ENCODE data around the gene TERT. TPM values are rescaled to one million over a fixed set of nuclear protein-coding genes. Genes with fewer than 3 reads are reported as not detected.
A peak's percentile ranks its signal among the peaks of the same experiment; 100 is the strongest.

Gene TERT
- total and polyA plus RNA-seq, 2 of the 13 experiments (the other 11 are each of a cell fraction or from before 2014, with no cell fraction given), result 4.3 to 5.9 TPM

DNA sequence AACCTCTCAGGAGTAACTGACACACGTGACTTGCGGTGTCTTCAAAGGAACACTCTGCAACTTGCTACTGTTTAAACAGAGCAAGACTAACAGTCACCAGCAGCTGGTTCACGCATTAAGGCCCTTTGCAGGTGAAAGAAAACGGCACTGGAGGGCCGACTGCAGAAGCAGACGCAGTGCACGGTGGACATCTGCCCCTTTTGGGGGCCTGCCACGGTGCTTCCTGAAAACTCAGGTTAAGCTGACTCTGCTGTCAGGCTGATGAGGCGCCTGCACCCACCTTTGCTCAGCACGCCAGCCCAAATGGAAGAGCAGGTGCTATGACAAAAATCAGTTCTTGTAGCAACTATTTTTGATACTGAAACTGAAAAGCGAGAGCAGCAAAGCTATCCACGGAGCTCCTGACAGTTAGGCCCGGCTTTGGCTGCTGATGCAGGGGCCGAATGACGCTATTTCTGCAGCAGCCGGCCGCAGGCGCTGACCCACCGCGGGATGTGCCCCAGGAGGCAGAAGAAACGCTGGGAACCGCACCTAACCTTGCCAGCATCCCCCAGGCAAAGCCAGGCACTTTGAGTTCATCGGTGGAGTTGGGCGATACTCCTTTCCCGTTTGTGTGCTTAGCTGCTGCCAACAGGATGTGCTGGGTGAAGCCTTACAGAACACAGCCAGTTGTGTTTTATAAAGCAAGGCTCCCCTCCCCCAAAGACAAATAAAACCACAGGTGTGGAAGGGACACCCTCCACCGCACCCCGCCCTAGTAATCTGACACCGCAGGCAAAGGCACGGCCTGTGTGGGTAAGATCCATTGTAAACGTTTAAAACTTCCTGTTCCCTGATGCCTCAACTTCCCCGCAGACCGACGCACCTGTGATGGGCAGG, 21.1 kb upstream of the TERT start (continued):
- TF ChIP-seq ZNF501 (CRISPR knock-in tag; IDR thresholded peaks at IDR 0.05) (peak; percentile 28; the same call in 1 of the 2 replicates), ZMYM2 (CRISPR knock-in tag; IDR thresholded peaks at IDR 0.05) (no peak), ZNF354B (CRISPR knock-in tag; IDR thresholded peaks at IDR 0.05) (no peak), ONECUT2 (CRISPR knock-in tag; IDR thresholded peaks at IDR 0.05) (no peak), NPAS2 (CRISPR knock-in tag; IDR thresholded peaks at IDR 0.05; ENCODE audit: borderline replicate concordance) (no peak), HDAC2 (CRISPR knock-in tag; IDR thresholded peaks at IDR 0.05) (peak; percentile 39; the same call in 1 of the 2 replicates), ZNF468 (CRISPR knock-in tag; IDR thresholded peaks at IDR 0.05) (no peak), ZNF816 (CRISPR knock-in tag; IDR thresholded peaks at IDR 0.05; ENCODE audit: borderline replicate concordance) (no peak), SNRNP70 (IDR thresholded peaks at IDR 0.05; ENCODE audit: low read depth, low read length) (no peak), RXRA (CRISPR knock-in tag; IDR thresholded peaks at IDR 0.05) (peak; percentile 33)
- TF ChIP-seq, protein P1, sequence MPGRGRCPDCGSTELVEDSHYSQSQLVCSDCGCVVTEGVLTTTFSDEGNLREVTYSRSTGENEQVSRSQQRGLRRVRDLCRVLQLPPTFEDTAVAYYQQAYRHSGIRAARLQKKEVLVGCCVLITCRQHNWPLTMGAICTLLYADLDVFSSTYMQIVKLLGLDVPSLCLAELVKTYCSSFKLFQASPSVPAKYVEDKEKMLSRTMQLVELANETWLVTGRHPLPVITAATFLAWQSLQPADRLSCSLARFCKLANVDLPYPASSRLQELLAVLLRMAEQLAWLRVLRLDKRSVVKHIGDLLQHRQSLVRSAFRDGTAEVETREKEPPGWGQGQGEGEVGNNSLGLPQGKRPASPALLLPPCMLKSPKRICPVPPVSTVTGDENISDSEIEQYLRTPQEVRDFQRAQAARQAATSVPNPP (CRISPR knock-in tag; IDR thresholded peaks at IDR 0.05), result no peak
- TF ChIP-seq, protein P2, sequence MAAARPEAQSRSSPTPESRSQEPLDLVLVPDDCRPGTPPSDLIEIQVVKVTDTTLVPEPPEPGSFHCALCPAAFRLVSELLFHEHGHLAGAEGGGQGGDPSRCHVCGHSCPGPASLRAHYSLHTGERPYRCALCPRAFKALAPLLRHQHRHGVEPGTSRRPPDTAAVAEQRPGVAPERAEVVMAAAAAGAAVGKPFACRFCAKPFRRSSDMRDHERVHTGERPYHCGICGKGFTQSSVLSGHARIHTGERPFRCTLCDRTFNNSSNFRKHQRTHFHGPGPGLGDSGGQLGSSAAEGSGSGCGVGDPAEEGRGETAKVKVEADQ (CRISPR knock-in tag; IDR thresholded peaks at IDR 0.05; ENCODE audit: borderline replicate concordance), result no peak
- TF ChIP-seq, protein P3, sequence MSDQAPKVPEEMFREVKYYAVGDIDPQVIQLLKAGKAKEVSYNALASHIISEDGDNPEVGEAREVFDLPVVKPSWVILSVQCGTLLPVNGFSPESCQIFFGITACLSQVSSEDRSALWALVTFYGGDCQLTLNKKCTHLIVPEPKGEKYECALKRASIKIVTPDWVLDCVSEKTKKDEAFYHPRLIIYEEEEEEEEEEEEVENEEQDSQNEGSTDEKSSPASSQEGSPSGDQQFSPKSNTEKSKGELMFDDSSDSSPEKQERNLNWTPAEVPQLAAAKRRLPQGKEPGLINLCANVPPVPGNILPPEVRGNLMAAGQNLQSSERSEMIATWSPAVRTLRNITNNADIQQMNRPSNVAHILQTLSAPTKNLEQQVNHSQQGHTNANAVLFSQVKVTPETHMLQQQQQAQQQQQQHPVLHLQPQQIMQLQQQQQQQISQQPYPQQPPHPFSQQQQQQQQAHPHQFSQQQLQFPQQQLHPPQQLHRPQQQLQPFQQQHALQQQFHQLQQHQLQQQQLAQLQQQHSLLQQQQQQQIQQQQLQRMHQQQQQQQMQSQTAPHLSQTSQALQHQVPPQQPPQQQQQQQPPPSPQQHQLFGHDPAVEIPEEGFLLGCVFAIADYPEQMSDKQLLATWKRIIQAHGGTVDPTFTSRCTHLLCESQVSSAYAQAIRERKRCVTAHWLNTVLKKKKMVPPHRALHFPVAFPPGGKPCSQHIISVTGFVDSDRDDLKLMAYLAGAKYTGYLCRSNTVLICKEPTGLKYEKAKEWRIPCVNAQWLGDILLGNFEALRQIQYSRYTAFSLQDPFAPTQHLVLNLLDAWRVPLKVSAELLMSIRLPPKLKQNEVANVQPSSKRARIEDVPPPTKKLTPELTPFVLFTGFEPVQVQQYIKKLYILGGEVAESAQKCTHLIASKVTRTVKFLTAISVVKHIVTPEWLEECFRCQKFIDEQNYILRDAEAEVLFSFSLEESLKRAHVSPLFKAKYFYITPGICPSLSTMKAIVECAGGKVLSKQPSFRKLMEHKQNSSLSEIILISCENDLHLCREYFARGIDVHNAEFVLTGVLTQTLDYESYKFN (CRISPR knock-in tag; conservative IDR thresholded peaks at IDR 0.05), result peak; percentile 39; the same call in 1 of the 2 replicates
- TF ChIP-seq, protein P4, sequence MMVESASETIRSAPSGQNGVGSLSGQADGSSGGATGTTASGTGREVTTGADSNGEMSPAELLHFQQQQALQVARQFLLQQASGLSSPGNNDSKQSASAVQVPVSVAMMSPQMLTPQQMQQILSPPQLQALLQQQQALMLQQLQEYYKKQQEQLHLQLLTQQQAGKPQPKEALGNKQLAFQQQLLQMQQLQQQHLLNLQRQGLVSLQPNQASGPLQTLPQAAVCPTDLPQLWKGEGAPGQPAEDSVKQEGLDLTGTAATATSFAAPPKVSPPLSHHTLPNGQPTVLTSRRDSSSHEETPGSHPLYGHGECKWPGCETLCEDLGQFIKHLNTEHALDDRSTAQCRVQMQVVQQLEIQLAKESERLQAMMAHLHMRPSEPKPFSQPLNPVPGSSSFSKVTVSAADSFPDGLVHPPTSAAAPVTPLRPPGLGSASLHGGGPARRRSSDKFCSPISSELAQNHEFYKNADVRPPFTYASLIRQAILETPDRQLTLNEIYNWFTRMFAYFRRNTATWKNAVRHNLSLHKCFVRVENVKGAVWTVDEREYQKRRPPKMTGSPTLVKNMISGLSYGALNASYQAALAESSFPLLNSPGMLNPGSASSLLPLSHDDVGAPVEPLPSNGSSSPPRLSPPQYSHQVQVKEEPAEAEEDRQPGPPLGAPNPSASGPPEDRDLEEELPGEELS (CRISPR knock-in tag; IDR thresholded peaks at IDR 0.05), result peak; percentile 43; the same call in 1 of the 2 replicates
- TF ChIP-seq, protein P5, sequence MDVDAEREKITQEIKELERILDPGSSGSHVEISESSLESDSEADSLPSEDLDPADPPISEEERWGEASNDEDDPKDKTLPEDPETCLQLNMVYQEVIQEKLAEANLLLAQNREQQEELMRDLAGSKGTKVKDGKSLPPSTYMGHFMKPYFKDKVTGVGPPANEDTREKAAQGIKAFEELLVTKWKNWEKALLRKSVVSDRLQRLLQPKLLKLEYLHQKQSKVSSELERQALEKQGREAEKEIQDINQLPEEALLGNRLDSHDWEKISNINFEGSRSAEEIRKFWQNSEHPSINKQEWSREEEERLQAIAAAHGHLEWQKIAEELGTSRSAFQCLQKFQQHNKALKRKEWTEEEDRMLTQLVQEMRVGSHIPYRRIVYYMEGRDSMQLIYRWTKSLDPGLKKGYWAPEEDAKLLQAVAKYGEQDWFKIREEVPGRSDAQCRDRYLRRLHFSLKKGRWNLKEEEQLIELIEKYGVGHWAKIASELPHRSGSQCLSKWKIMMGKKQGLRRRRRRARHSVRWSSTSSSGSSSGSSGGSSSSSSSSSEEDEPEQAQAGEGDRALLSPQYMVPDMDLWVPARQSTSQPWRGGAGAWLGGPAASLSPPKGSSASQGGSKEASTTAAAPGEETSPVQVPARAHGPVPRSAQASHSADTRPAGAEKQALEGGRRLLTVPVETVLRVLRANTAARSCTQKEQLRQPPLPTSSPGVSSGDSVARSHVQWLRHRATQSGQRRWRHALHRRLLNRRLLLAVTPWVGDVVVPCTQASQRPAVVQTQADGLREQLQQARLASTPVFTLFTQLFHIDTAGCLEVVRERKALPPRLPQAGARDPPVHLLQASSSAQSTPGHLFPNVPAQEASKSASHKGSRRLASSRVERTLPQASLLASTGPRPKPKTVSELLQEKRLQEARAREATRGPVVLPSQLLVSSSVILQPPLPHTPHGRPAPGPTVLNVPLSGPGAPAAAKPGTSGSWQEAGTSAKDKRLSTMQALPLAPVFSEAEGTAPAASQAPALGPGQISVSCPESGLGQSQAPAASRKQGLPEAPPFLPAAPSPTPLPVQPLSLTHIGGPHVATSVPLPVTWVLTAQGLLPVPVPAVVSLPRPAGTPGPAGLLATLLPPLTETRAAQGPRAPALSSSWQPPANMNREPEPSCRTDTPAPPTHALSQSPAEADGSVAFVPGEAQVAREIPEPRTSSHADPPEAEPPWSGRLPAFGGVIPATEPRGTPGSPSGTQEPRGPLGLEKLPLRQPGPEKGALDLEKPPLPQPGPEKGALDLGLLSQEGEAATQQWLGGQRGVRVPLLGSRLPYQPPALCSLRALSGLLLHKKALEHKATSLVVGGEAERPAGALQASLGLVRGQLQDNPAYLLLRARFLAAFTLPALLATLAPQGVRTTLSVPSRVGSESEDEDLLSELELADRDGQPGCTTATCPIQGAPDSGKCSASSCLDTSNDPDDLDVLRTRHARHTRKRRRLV (CRISPR knock-in tag; IDR thresholded peaks at IDR 0.05), result no peak

Measured in HepG2 (cell line).